Liver (tissue), 9 donors: ENCODE data around the gene CABLES1. TPM values are rescaled to one million over a fixed set of nuclear protein-coding genes. Genes with fewer than 3 reads are reported as not detected.

Experiments used
- DNase-seq: peaks from one replicate; pipeline ENCODE4 v3.0.0-alpha.2; 2017; ENCODE audit warnings: low spot score
- H3K27ac ChIP-seq, 2 donors: one replicate each; pipeline ENCODE4 v1.7.0; 2013; ENCODE audit warnings: inconsistent platforms in 2 of 2, low read length in 2 of 2, control low read depth in 1 of 2, low read depth in 1 of 2, mild to moderate bottlenecking in 1 of 2
- H3K27me3 ChIP-seq, 4 donors: one replicate each; pipeline versions ENCODE4 v1.6.1 to v1.7.0; 2013; ENCODE audit warnings: low read length in 3 of 4, inconsistent platforms in 1 of 4, mild to moderate bottlenecking in 1 of 4, moderate library complexity in 1 of 4; ENCODE audit not compliant: control insufficient read depth in 4 of 4, insufficient read depth in 4 of 4
- H3K36me3 ChIP-seq, 4 donors: one replicate each; pipeline versions ENCODE4 v1.6.1 to v1.7.0; 2013; ENCODE audit warnings: low read length in 3 of 4, mild to moderate bottlenecking in 3 of 4, low read depth in 1 of 4, moderate library complexity in 1 of 4; ENCODE audit not compliant: control insufficient read depth in 4 of 4, insufficient read depth in 3 of 4
- H3K4me1 ChIP-seq, 4 donors: one replicate each; pipeline versions ENCODE4 v1.6.1 to v1.7.0; 2013; ENCODE audit warnings: low read length in 3 of 4, mild to moderate bottlenecking in 3 of 4, moderate library complexity in 1 of 4; ENCODE audit not compliant: control insufficient read depth in 4 of 4, insufficient read depth in 4 of 4
- H3K4me3 ChIP-seq, 3 donors: one replicate each; pipeline versions ENCODE4 v1.6.1 to v1.7.0; 2013; ENCODE audit warnings: low read length in 3 of 3, control low read depth in 1 of 3, low read depth in 1 of 3, mild to moderate bottlenecking in 1 of 3
- H3K9ac ChIP-seq, 2 donors: one replicate each; pipeline ENCODE4 v1.7.0; 2013; ENCODE audit warnings: low read length in 2 of 2, mild to moderate bottlenecking in 2 of 2, moderate library complexity in 2 of 2, control low read depth in 1 of 2, low read depth in 1 of 2
- H3K9me3 ChIP-seq, 4 donors: one replicate each; pipeline versions ENCODE4 v1.6.1 to v1.7.0; 2013; ENCODE audit warnings: low read length in 3 of 4; ENCODE audit not compliant: control insufficient read depth in 4 of 4
- EGR1 ChIP-seq, 2 donors: IDR thresholded peaks; 2 replicates each; pipeline ENCODE4 v1.6.1; 2016 to 2018; ENCODE audit warnings: antibody characterized with exemption in 2 of 2, low read depth in 2 of 2
- FOXA1 ChIP-seq: IDR thresholded peaks from 2 replicates; pipeline ENCODE4 v1.6.1; 2016; ENCODE audit warnings: antibody characterized with exemption
- GABPA ChIP-seq, 2 donors: IDR thresholded peaks in 1 of 2; conservative IDR thresholded peaks in 1 of 2; 2 replicates each; pipeline ENCODE4 v1.6.1; 2016; ENCODE audit warnings: antibody characterized with exemption in 2 of 2, mild to moderate bottlenecking in 1 of 2, moderate library complexity in 1 of 2
- HNF4G ChIP-seq: IDR thresholded peaks from 2 replicates; pipeline ENCODE4 v1.6.1; 2016; ENCODE audit warnings: antibody characterized with exemption
- JUND ChIP-seq, 2 donors: IDR thresholded peaks; 2 replicates each; pipeline ENCODE4 v1.6.1; 2016; ENCODE audit warnings: antibody characterized with exemption in 2 of 2
- RAD21 ChIP-seq, 2 donors: IDR thresholded peaks; 2 replicates each; pipeline ENCODE4 v1.6.1; 2016; ENCODE audit warnings: antibody characterized with exemption in 2 of 2, mild to moderate bottlenecking in 2 of 2
- REST ChIP-seq: IDR thresholded peaks from 2 replicates; pipeline ENCODE4 v1.6.1; 2016; ENCODE audit warnings: antibody characterized with exemption, mild to moderate bottlenecking
- YY1 ChIP-seq: IDR thresholded peaks from 2 replicates; pipeline ENCODE4 v1.6.1; 2016; ENCODE audit warnings: antibody characterized with exemption, mild to moderate bottlenecking
- WGBS: extraction: QIAGEN DNeasy Blood & Tissue Kit; methylation state at CpG from one replicate; pipeline ENCODE4 v1.1.7; 2013; 5-methylcytosine and 5-hydroxymethylcytosine counted together
- polyA plus RNA-seq, 2 donors: library from polyadenylated mRNA; stranded (reverse) in 1 of 2; unstranded in 1 of 2; fragments of 200-250 nt in 1 of 2; fragments of >200 nt in 1 of 2; fragmentation: Nextera tagmentation in 1 of 2; extraction: Ambion mirVana in 1 of 2; gene quantifications; one replicate each; pipeline versions ENCODE4 v1.2.1 to v1.2.3, GENCODE V29; 2013 to 2015
- total RNA-seq, 2 donors: library from RNA; depleted of rRNA; stranded (reverse); fragments of >200 nt; gene quantifications; one replicate each; pipeline ENCODE4 v1.2.3, GENCODE V29; 2014
- TF ChIP-seq, protein P1 (sequence below): fragments of 150-350 bp; IDR thresholded peaks from 2 replicates; pipeline ENCODE4 v1.5.1; 2017; ENCODE audit warnings: improper control_type of control experiment, low read depth, low read length; ENCODE audit not compliant: missing input control
- TF ChIP-seq, protein P2 (sequence below): IDR thresholded peaks from 2 replicates; pipeline ENCODE4 v1.6.1; 2016; ENCODE audit warnings: antibody characterized with exemption
- TF ChIP-seq, protein P3 (sequence below): IDR thresholded peaks from 2 replicates; pipeline ENCODE4 v1.6.1; 2016; ENCODE audit warnings: antibody characterized with exemption
- donor health status: healthy.
- donor health status: healthy.
- donor health status: healthy.
- donor health status: healthy.
- donor health status: healthy.

CABLES1 gene, protein sequence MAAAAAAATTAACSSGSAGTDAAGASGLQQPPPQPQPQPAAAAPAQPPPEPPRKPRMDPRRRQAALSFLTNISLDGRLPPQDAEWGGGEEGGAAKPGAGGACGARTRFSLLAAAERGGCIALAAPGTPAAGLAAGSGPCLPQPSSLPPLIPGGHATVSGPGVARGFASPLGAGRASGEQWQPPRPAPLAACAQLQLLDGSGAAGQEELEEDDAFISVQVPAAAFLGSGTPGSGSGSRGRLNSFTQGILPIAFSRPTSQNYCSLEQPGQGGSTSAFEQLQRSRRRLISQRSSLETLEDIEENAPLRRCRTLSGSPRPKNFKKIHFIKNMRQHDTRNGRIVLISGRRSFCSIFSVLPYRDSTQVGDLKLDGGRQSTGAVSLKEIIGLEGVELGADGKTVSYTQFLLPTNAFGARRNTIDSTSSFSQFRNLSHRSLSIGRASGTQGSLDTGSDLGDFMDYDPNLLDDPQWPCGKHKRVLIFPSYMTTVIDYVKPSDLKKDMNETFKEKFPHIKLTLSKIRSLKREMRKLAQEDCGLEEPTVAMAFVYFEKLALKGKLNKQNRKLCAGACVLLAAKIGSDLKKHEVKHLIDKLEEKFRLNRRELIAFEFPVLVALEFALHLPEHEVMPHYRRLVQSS
- total RNA-seq (1 to 10 TPM; 4.0 to 8.9 TPM), polyA plus RNA-seq (1 to 10 TPM; 3.3 to 4.9 TPM)

- TF ChIP-seq, protein P1, sequence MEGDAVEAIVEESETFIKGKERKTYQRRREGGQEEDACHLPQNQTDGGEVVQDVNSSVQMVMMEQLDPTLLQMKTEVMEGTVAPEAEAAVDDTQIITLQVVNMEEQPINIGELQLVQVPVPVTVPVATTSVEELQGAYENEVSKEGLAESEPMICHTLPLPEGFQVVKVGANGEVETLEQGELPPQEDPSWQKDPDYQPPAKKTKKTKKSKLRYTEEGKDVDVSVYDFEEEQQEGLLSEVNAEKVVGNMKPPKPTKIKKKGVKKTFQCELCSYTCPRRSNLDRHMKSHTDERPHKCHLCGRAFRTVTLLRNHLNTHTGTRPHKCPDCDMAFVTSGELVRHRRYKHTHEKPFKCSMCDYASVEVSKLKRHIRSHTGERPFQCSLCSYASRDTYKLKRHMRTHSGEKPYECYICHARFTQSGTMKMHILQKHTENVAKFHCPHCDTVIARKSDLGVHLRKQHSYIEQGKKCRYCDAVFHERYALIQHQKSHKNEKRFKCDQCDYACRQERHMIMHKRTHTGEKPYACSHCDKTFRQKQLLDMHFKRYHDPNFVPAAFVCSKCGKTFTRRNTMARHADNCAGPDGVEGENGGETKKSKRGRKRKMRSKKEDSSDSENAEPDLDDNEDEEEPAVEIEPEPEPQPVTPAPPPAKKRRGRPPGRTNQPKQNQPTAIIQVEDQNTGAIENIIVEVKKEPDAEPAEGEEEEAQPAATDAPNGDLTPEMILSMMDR: no peak
- TF ChIP-seq RAD21 (IDR thresholded peaks at IDR 0.05): peak in 1 of 2 donors; percentile 17
- peak; percentile 28 for TF ChIP-seq YY1
- no peak for TF ChIP-seq FOXA1
- TF ChIP-seq, protein P2, sequence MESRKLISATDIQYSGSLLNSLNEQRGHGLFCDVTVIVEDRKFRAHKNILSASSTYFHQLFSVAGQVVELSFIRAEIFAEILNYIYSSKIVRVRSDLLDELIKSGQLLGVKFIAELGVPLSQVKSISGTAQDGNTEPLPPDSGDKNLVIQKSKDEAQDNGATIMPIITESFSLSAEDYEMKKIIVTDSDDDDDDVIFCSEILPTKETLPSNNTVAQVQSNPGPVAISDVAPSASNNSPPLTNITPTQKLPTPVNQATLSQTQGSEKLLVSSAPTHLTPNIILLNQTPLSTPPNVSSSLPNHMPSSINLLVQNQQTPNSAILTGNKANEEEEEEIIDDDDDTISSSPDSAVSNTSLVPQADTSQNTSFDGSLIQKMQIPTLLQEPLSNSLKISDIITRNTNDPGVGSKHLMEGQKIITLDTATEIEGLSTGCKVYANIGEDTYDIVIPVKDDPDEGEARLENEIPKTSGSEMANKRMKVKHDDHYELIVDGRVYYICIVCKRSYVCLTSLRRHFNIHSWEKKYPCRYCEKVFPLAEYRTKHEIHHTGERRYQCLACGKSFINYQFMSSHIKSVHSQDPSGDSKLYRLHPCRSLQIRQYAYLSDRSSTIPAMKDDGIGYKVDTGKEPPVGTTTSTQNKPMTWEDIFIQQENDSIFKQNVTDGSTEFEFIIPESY: no peak
- TF ChIP-seq, protein P3, sequence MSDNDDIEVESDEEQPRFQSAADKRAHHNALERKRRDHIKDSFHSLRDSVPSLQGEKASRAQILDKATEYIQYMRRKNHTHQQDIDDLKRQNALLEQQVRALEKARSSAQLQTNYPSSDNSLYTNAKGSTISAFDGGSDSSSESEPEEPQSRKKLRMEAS: peak; percentile 11
- TF ChIP-seq HNF4G: no peak
- no peak for TF ChIP-seq REST
- TF ChIP-seq GABPA (IDR thresholded peaks at IDR 0.05 in 1 of 2, conservative IDR thresholded peaks at IDR 0.05 in 1 of 2): no peak
- WGBS: 3% methylated on average over 67 of the region's 67 CpGs
Observed at GRCh38 chr18:23134780-23135549, at the start of gene CABLES1. TSS of gene CABLES1 (plus strand) at chr18:23135485. CDS start at chr18:23135763, 278 bp downstream.

GRCh38 chr18:23087352-23087751, 47.9 kb upstream of the CABLES1 start:
- TF ChIP-seq JUND (IDR thresholded peaks at IDR 0.05) (no peak), EGR1 (IDR thresholded peaks at IDR 0.05; ENCODE audit: low read depth in 2 of 2) (no peak)
- H3K9me3 ChIP-seq: no peaks in the 10 kb centered on the region
- H3K9ac ChIP-seq: no peak overlapping the region
- H3K27me3 ChIP-seq: no peaks in the 10 kb centered on the region
- no peaks in the 10 kb centered on the region for H3K36me3 ChIP-seq
- WGBS: 66% methylated on average over 3 of the region's 3 CpGs
- peaks cover 0 to 1% (median 0%) of the 10 kb centered on the region in 4 donors for H3K4me1 ChIP-seq
- H3K27ac ChIP-seq: no peak overlapping the region
- no peak for DNase-seq
- H3K4me3 ChIP-seq: no peak overlapping the region

More at GRCh38 chr18:23134780-23135549, at the start of gene CABLES1:
- Histone ChIP-seq H3K27ac (peak within 1 kb of the TSS; percentile 92 to 97), H3K36me3 (no peaks in the 10 kb centered on the region), H3K9me3 (no peaks in the 10 kb centered on the region), H3K4me1 (peaks cover 9 to 45% (median 34%) of the 10 kb centered on the region in 4 donors), H3K27me3 (no peaks in the 10 kb centered on the region), H3K4me3 (peak within 1 kb of the TSS; percentile 63 to 85 (median 78)), H3K9ac (peak within 1 kb of the TSS; percentile 45 to 81)
- peak; percentile 59 for DNase-seq
